ENCODE data around the gene RNASEH2C.
"Not testable (repeated sequence)": the region's sequence is repeated elsewhere in the genome, so short reads cannot be mapped to it uniquely, and the experiment has no call there.

Gene RNASEH2C

GRCh38 chr11:65685981-65686380 is 34.6 kb downstream of the RNASEH2C start:
- H3K27ac ChIP-seq = no peak overlapping the region
- no peaks in the 10 kb centered on the region for H3K9me3 ChIP-seq (ENCODE audit: low read depth, low read length)
- H3K36me3 ChIP-seq (ENCODE audit: insufficient read depth, low read length) = no peaks in the 10 kb centered on the region
- TF ChIP-seq POLR2AphosphoS5 (IDR thresholded peaks at IDR 0.05; ENCODE audit: borderline replicate concordance, low read depth, low read length) (no peak), FOXP2 (optimal IDR thresholded peaks at IDR 0.05; ENCODE audit: control extremely low read depth, extremely low read length, insufficient read depth) (no peak), EZH2 (IDR thresholded peaks at IDR 0.05) (no peak)
- H3K4me3 ChIP-seq = no peak overlapping the region
- no peak for DNase-seq (ENCODE audit: low read depth, low spot score)
- no peak overlapping the region for H3K9ac ChIP-seq (ENCODE audit: insufficient read length)

- not testable (repeated sequence) for DNase-seq (ENCODE audit: low read depth, low spot score); H3K36me3 ChIP-seq (ENCODE audit: insufficient read depth, low read length); H3K27ac ChIP-seq; H3K4me3 ChIP-seq; H3K9me3 ChIP-seq (ENCODE audit: low read depth, low read length); H3K9ac ChIP-seq (ENCODE audit: insufficient read length)
Measured at GRCh38 chr11:65683480-65683879, 37.1 kb downstream of the RNASEH2C start.

GRCh38 chr11:65680192-65680743 is 40.3 kb downstream of the RNASEH2C start:
- Histone ChIP-seq H3K9ac (ENCODE audit: insufficient read length) (no peak overlapping the region), H3K9me3 (ENCODE audit: low read depth, low read length) (no peaks in the 10 kb centered on the region), H3K4me3 (no peak overlapping the region), H3K27ac (no peak overlapping the region), H3K36me3 (ENCODE audit: insufficient read depth, low read length) (no peaks in the 10 kb centered on the region)
- TF ChIP-seq FOXP2 (optimal IDR thresholded peaks at IDR 0.05; ENCODE audit: control extremely low read depth, extremely low read length, insufficient read depth) = no peak
- no peak for DNase-seq (ENCODE audit: low read depth, low spot score)

GRCh38 chr11:65672982-65673381 is 47.6 kb downstream of the RNASEH2C start:
- H3K9me3 ChIP-seq (ENCODE audit: low read depth, low read length) = no peaks in the 10 kb centered on the region
- H3K9ac ChIP-seq (ENCODE audit: insufficient read length) = no peak overlapping the region
- no peak for DNase-seq (ENCODE audit: low read depth, low spot score)
- H3K4me3 ChIP-seq = no peak overlapping the region
- no peak overlapping the region for H3K27ac ChIP-seq
- TF ChIP-seq FOXP2 (optimal IDR thresholded peaks at IDR 0.05; ENCODE audit: control extremely low read depth, extremely low read length, insufficient read depth) (no peak), EZH2 (IDR thresholded peaks at IDR 0.05) (no peak), POLR2AphosphoS5 (IDR thresholded peaks at IDR 0.05; ENCODE audit: borderline replicate concordance, low read depth, low read length) (no peak)
- no peaks in the 10 kb centered on the region for H3K36me3 ChIP-seq (ENCODE audit: insufficient read depth, low read length)

GRCh38 chr11:65672180-65672860 is 48.3 kb downstream of the RNASEH2C start:
- DNase-seq (ENCODE audit: low read depth, low spot score) = no peak

More at GRCh38 chr11:65672180-65672860, 48.3 kb downstream of the RNASEH2C start:
- Histone ChIP-seq H3K9ac (ENCODE audit: insufficient read length) (no peak overlapping the region), H3K9me3 (ENCODE audit: low read depth, low read length) (no peaks in the 10 kb centered on the region), H3K36me3 (ENCODE audit: insufficient read depth, low read length) (no peaks in the 10 kb centered on the region), H3K27ac (no peak overlapping the region), H3K4me3 (no peak overlapping the region)
- TF ChIP-seq POLR2AphosphoS5 (IDR thresholded peaks at IDR 0.05; ENCODE audit: borderline replicate concordance, low read depth, low read length) (no peak), EZH2 (IDR thresholded peaks at IDR 0.05) (no peak), FOXP2 (optimal IDR thresholded peaks at IDR 0.05; ENCODE audit: control extremely low read depth, extremely low read length, insufficient read depth) (no peak)
